Upper lobe of right lung (tissue), 1 donor: Measurements from ENCODE around the gene SERTAD1. TPM values are rescaled to one million over a fixed set of nuclear protein-coding genes. Genes with fewer than 3 reads are reported as not detected.

Experiments
- ATAC-seq: fragments of 200-7000 bp; cut with Tn5 transposase; one replicate; pipeline ENCODE4 v1.9.1; 2020; ENCODE audit warnings: mild to moderate bottlenecking, moderate library complexity
- DNase-seq: peaks from one replicate; pipeline ENCODE4 v3.0.0-alpha.2; 2020
- H3K27ac ChIP-seq: fragments of 200-600 bp; one replicate; pipeline ENCODE4 v1.8.0; 2022
- H3K27me3 ChIP-seq: fragments of 200-600 bp; one replicate; pipeline ENCODE4 v1.8.0; 2022; ENCODE audit warnings: mild to moderate bottlenecking
- H3K36me3 ChIP-seq: fragments of 200-600 bp; one replicate; pipeline ENCODE4 v1.8.0; 2022
- H3K4me1 ChIP-seq: fragments of 200-600 bp; one replicate; pipeline ENCODE4 v1.8.0; 2022
- H3K4me3 ChIP-seq: fragments of 200-600 bp; one replicate; pipeline ENCODE4 v1.8.0; 2022; ENCODE audit warnings: mild to moderate bottlenecking
- H3K9me3 ChIP-seq: fragments of 200-600 bp; one replicate; pipeline ENCODE4 v1.8.0; 2022
- CTCF ChIP-seq: fragments of 200-600 bp; IDR thresholded peaks from one replicate; pipeline ENCODE4 v1.8.0; 2022; ENCODE audit warnings: antibody characterized with exemption
- intact Hi-C: fragments of 100-400 bp; cut with DNase I; formaldehyde crosslinking; loops from one replicate; pipeline ENCODE4 v1.11.0; 2022
- total RNA-seq: library from RNA; stranded (reverse); fragmentation: NEBNext Ultra II Directional; extraction: Animal tissue kit (Norgen Biotek cat#: 25700); gene quantifications from one replicate; pipeline ENCODE4 v1.2.1, GENCODE V29; 2021
- donor health status: DM: no; HTN: yes; CAD: no; lungs with severe emphysema.

Gene SERTAD1
- total RNA-seq, 1 donor from 2014 or later = 22.1 TPM

- Histone ChIP-seq H3K4me1 (peaks cover 58% of the 10 kb centered on the region), H3K9me3 (no peaks in the 10 kb centered on the region), H3K36me3 (peaks cover 7% of the 10 kb centered on the region), H3K27ac (peak overlapping the region; percentile 82), H3K27me3 (no peaks in the 10 kb centered on the region), H3K4me3 (no peak overlapping the region)
- no peak for TF ChIP-seq CTCF
- intact Hi-C loops = no loop called here
- no peak for ATAC-seq
- DNase-seq = no peak
These were observed 8.2 kb downstream of the SERTAD1 start for GRCh38 chr19:40417643-40417981.

DNA sequence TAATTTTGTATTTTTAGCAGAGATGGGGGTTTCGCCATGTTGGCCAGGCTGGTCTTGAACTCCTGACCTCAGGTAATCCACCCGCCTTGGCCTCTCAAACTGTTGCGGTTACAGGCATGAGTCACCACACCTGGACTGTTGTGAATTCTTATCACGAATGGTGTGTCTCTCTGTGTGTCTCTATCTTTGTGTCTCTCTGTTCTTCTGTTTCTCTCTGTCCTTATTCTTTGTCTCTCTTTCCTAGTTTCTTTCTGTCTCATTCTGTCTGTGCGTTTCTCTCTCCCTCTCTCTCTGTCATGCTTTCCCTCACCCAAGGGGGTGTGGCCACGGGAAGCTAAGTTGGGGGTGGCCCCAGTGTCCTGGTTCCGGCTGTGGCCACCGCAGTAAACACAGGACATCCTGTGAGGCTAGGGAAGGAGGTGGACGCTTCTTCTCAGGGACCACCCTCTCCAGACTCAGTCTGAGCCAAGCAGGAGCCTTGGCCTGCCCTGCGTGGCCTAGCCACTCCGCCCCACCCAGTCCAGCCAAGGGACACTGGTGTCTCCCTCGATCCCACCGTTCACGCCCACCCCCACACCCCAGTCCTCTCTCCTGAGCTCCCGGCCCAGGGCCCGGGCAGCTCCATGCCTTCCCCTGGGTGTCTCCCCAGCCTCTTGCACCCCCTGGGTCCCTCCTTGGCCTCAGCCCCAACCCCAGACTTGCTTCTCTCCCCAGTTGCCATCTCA is 8.7 kb downstream of the SERTAD1 start:
- peaks cover 53% of the 10 kb centered on the region for H3K4me1 ChIP-seq
- peak overlapping the region; percentile 82 for H3K27ac ChIP-seq
- intact Hi-C loops = no loop called here
- DNase-seq (no peak), ATAC-seq (peak; percentile 23)
- no peak overlapping the region for H3K4me3 ChIP-seq
- H3K36me3 ChIP-seq = peaks cover 1% of the 10 kb centered on the region
- H3K9me3 ChIP-seq = no peaks in the 10 kb centered on the region
- TF ChIP-seq CTCF = no peak
- no peaks in the 10 kb centered on the region for H3K27me3 ChIP-seq

GRCh38 chr19:40415768-40416167 is 10.0 kb downstream of the SERTAD1 start:
- Histone ChIP-seq H3K27me3 (no peaks in the 10 kb centered on the region), H3K27ac (peak overlapping the region; percentile 82), H3K4me1 (peaks cover 45% of the 10 kb centered on the region), H3K4me3 (no peak overlapping the region), H3K9me3 (no peaks in the 10 kb centered on the region), H3K36me3 (no peaks in the 10 kb centered on the region)
- TF ChIP-seq CTCF = no peak
- no peak for ATAC-seq
- intact Hi-C loops = no loop called here
- DNase-seq = no peak

GRCh38 chr19:40414542-40415535 is 11.0 kb downstream of the SERTAD1 start:
- Histone ChIP-seq H3K4me1 (peaks cover 38% of the 10 kb centered on the region), H3K27me3 (no peaks in the 10 kb centered on the region), H3K27ac (peak overlapping the region; percentile 51), H3K36me3 (no peaks in the 10 kb centered on the region), H3K4me3 (no peak overlapping the region), H3K9me3 (no peaks in the 10 kb centered on the region)
- ATAC-seq (no peak), DNase-seq (no peak)
- no peak for TF ChIP-seq CTCF
- intact Hi-C loops = no loop called here

DNA sequence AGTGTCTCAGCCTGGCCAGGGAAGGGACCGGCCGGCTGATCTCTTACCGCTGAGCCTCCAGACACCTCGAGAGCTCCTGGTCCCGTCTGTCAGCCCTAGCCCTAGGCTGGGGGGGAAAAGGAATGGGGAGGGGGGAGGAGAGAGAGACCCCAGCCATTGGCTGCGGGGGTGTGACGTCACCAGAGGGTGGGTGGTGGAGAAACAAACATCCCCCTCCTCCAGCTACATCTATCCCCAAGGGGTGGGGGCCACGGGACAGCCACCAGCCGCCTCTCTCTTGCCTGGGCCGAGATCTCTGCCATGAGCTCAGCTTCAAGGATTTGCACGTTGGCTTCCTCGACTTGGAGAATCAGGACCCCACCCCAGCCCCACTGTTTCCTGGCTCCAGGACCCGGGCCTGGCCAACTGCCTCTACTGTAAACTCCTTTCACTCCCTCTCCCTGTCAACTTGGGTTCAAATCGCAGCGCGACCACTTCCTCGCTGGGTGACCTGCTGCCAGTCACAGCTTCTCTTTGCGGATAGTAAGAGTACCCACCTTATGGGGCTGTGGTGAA is 12.4 kb downstream of the SERTAD1 start, which contains the start of gene PRX:
PRX (minus strand) TSS at position 88 of the 555 bp plus-strand sequence. CDS start 5,446 bp downstream, outside the sequence.
- no peak for DNase-seq
- peak within 1 kb of the TSS; percentile 40 for H3K4me3 ChIP-seq

More for the DNA sequence above, 12.4 kb downstream of the SERTAD1 start, which contains the start of gene PRX:
- H3K4me1 ChIP-seq = peaks cover 36% of the 10 kb centered on the region
- ATAC-seq = peak; percentile 21
- intact Hi-C loops = no loop called here
- no peak for TF ChIP-seq CTCF
- H3K27ac ChIP-seq = peak within 1 kb of the TSS; percentile 72
- no peaks in the 10 kb centered on the region for H3K27me3 ChIP-seq
- H3K36me3 ChIP-seq = no peaks in the 10 kb centered on the region
- no peaks in the 10 kb centered on the region for H3K9me3 ChIP-seq
